ENCODE measurements around the gene EFCAB14. TPM values are rescaled to one million over a fixed set of nuclear protein-coding genes. Genes with fewer than 3 reads are reported as not detected.
"Not testable (repeated sequence)": the region's sequence is repeated elsewhere in the genome, so short reads cannot be mapped to it uniquely, and the experiment has no call there.

Gene EFCAB14
- total RNA-seq, 1 experiment from 2014 or later = 43.0 TPM

GRCh38 chr1:46724991-46725735 lies 6.2 kb upstream of the EFCAB14 start:
- peak; percentile 68 for DNase-seq (ENCODE audit: extremely low read depth, low read depth)

DNA sequence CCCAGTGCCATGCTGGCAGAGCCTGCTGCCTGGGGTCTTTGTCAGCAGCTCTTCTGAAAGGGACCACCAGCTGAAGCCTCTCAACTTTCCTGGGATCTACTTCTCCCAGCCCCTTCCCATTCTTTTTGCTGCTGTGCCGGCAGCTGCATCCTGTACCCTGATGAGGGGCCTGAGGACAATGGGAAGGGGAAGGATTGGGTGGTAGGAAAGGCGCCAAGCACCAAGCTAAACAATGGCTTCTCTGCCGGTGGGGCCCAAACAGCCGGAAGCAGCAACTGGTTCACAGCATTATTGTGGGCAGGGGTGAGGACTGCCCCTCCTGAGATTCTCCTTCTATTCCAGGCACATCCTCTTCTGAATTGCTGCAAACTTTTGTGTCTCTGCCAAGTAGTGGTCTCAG lies 5.0 kb upstream of the EFCAB14 start:
- DNase-seq (ENCODE audit: extremely low read depth, low read depth) = no peak

GRCh38 chr1:46721686-46722205 lies 2.8 kb upstream of the EFCAB14 start:
- no peak for DNase-seq (ENCODE audit: extremely low read depth, low read depth)

- DNase-seq (ENCODE audit: extremely low read depth, low read depth) = no peak
Measured at GRCh38 chr1:46721204-46721603, 2.3 kb upstream of the EFCAB14 start.

- not testable (repeated sequence) for DNase-seq (ENCODE audit: extremely low read depth, low read depth)
Measured at GRCh38 chr1:46720319-46720718, 1.4 kb upstream of the EFCAB14 start.

GRCh38 chr1:46719689-46720088 lies 775 bp upstream of the EFCAB14 start:
- DNase-seq (ENCODE audit: extremely low read depth, low read depth) = no peak

- no peak for DNase-seq (ENCODE audit: extremely low read depth, low read depth)
Measured at GRCh38 chr1:46718340-46718726, 581 bp downstream of the EFCAB14 start.

DNA sequence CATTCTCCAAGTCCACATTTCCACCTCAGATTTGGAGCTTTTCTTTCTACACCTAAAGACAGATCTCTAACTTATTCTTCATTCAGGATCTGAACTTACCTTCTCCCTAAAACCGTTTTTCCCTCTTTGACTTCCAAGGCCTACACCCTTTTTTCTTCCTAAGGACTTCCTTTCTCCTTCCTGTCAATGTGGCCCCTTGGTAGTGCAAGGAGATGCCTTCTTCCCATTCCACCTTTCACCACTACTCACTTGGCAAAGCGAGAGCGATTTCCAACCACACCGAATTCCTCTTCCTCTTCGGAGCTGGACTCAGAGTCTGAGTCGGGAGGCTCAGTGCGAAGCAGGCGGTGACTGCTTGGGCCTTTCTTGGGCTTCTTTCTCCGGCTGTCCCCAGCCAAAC lies 1.3 kb downstream of the EFCAB14 start:
- DNase-seq (ENCODE audit: extremely low read depth, low read depth) = no peak

DNA sequence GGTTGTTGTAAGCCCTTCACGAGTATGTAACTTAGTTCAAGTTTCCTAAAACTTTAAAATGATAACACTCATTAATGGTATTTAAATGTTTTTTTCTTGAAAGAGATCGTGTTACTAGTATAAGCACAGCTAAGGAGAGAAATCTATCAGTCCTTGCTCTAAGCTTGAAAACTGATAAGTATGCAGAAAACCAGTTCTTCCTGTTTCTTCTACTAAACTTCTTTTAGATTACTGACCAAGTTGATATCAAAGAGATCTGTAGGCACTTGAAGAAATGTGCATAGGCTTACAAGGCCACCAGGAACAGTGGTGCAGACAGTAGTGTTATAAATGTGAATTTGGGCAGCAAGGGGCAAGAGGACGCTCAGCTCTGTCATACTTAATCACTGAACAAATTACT lies 3.9 kb downstream of the EFCAB14 start:
- DNase-seq (ENCODE audit: extremely low read depth, low read depth) = no peak

- no peak for DNase-seq (ENCODE audit: extremely low read depth, low read depth)
Measured at GRCh38 chr1:46708121-46708520, 10.8 kb downstream of the EFCAB14 start.

- no peak for DNase-seq (ENCODE audit: extremely low read depth, low read depth)
Measured at GRCh38 chr1:46705408-46705807, 13.5 kb downstream of the EFCAB14 start.

- no peak for DNase-seq (ENCODE audit: extremely low read depth, low read depth)
Measured at GRCh38 chr1:46703927-46704641, 14.8 kb downstream of the EFCAB14 start.

DNA sequence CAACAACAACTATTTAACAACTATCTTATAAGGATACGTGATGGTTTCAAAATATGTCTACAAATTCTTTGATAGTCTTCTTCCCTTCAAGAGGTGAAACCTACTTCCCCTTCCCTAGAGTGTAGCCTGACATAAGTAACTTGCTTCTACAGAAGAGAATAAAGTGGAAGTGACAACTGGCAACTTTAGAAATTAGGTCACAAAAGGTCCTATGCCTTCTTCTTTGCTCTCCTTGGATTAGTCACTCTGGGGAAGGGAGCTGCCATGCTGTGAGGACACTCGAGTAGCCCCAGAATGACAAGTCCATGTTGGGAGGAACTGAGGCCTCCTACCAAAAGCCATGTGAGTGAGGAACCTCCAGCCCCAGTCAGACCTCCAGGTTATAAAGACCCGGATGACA lies 19.2 kb downstream of the EFCAB14 start:
- no peak for DNase-seq (ENCODE audit: extremely low read depth, low read depth)

- DNase-seq (ENCODE audit: extremely low read depth, low read depth) = no peak
Measured at GRCh38 chr1:46697053-46697452, 21.9 kb downstream of the EFCAB14 start.

- DNase-seq (ENCODE audit: extremely low read depth, low read depth) = not testable (repeated sequence)
Measured at GRCh38 chr1:46694676-46695075, 24.2 kb downstream of the EFCAB14 start.

GRCh38 chr1:46692811-46693770 lies 25.8 kb downstream of the EFCAB14 start:
- no peak for DNase-seq (ENCODE audit: extremely low read depth, low read depth)

DNA sequence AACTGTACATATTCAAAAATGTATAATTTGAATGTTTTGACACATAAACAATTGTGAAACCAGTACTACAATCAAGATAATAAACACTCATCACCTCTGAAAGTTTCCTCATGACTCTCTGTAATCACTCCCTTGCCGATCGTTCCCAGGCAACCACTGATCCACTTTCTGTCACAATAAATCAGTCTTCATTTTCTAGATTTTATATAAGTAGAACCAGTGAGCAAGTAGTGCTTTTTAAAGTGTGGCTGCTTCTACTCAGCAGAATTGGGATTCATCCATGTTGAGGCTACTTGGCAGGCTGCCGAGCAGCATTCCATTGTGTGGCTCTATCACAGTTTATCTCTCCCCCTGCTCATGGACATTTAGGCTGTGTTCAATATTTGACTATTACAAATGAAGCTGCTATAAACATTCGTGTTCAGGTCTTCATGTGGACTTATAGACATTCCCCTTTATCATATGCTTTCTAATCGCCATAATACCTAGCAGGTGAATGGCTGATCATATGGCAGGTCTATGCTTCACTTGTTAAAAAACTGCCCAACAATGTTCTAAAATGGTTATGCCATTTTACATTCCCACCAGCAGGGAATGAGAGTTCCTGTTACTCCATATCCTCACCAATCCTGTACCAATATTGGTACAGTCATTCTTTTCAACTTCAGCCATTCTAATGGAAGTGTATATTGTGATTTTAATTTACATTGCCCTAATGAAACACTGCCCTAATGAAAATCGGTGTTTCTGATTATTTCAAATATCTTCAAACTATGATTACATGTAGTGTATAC lies 26.7 kb downstream of the EFCAB14 start:
- DNase-seq (ENCODE audit: extremely low read depth, low read depth) = no peak

DNA sequence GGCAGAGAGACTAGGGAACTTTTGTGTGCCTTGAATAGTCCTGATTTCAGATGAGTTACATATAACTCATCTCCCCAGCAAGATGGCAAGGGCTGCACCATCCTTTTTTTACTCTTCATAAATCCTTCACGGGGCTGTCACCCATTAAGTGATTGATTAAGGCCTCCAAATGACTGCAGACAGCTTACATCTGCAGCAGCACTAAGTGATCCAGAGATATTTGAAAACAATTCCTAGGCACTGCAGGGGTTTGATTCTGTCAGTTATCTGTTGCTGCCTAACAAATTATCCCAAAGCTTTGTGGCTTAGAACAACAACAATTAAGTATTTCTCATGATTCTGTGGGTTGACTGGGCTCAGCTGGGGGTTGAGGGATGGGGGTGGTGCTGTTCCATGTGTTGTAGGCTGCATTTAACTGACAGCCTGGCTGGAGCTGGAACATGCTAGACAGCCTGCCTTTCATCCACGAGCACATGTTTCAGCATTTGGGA lies 27.9 kb downstream of the EFCAB14 start:
- no peak for DNase-seq (ENCODE audit: extremely low read depth, low read depth)

GRCh38 chr1:46689897-46690296 lies 29.0 kb downstream of the EFCAB14 start:
- no peak for DNase-seq (ENCODE audit: extremely low read depth, low read depth)

DNA sequence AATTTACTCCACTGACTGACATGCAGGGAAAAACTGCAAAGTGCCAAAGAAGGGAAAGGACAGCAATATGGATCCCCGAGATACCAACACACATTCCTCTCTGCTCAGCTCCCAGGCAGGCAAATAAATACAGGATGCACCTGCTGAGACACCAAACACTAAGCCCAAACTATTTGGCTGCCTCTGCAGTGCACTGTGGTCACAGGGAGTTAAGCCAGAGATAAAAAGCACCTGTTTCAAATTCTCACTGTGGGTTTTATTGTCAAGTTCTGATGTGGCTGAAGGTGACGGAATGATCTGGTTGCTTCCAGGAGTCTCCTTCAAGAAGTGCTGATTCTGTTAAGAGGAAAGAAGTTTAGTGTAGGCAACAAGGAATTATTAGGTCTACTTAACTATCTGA lies 29.6 kb downstream of the EFCAB14 start:
- no peak for DNase-seq (ENCODE audit: extremely low read depth, low read depth)

Measured in NCI-H460 (cell line).